GM21515 (cell line): Measurements from ENCODE around the gene PPIP5K2.
"Not testable (repeated sequence)": the region's sequence is repeated elsewhere in the genome, so short reads cannot be mapped to it uniquely, and the experiment has no call there.

Experiments
- ATAC-seq: cut with Tn5 transposase; IDR thresholded peaks from one replicate; pipeline ENCODE4 v1.9.1; 2021; ENCODE audit not compliant: unreplicated experiment

The PPIP5K2 gene

GRCh38 chr5:103205991-103206700, 86.0 kb downstream of the PPIP5K2 start:
- no peak for ATAC-seq

- ATAC-seq, result no peak
These were observed 86.9 kb downstream of the PPIP5K2 start for GRCh38 chr5:103207011-103207410.

GRCh38 chr5:103207653-103208052, 87.6 kb downstream of the PPIP5K2 start:
- no peak for ATAC-seq

- ATAC-seq, result no peak
These were observed 88.4 kb downstream of the PPIP5K2 start for GRCh38 chr5:103208460-103208859.

GRCh38 chr5:103209065-103209464, 89.0 kb downstream of the PPIP5K2 start:
- no peak for ATAC-seq

GRCh38 chr5:103210952-103211351, 90.9 kb downstream of the PPIP5K2 start:
- ATAC-seq, result no peak

- peak; percentile 82 for ATAC-seq
These were observed 91.8 kb downstream of the PPIP5K2 start for GRCh38 chr5:103211576-103212561.

- no peak for ATAC-seq
These were observed 96.0 kb downstream of the PPIP5K2 start for GRCh38 chr5:103216137-103216536.

- ATAC-seq, result no peak
These were observed 96.6 kb downstream of the PPIP5K2 start for GRCh38 chr5:103216697-103217096.

GRCh38 chr5:103217101-103217500, 97.0 kb downstream of the PPIP5K2 start:
- ATAC-seq, result no peak

- ATAC-seq, result no peak
These were observed 98.1 kb downstream of the PPIP5K2 start for GRCh38 chr5:103218164-103218563.

- not testable (repeated sequence) for ATAC-seq
These were observed 99.0 kb downstream of the PPIP5K2 start for GRCh38 chr5:103219074-103219473.

GRCh38 chr5:103223031-103223955, 103.2 kb downstream of the PPIP5K2 start:
- ATAC-seq, result no peak

GRCh38 chr5:103224118-103224893, 104.2 kb downstream of the PPIP5K2 start:
- peak; percentile 95 for ATAC-seq

- ATAC-seq, result peak; percentile 10
These were observed 104.8 kb downstream of the PPIP5K2 start for GRCh38 chr5:103224894-103225246.

- no peak for ATAC-seq
These were observed 108.0 kb downstream of the PPIP5K2 start for GRCh38 chr5:103228061-103228460.

- ATAC-seq, result no peak
These were observed 108.5 kb downstream of the PPIP5K2 start for GRCh38 chr5:103228588-103228987.

- ATAC-seq, result peak; percentile 85
These were observed 112.4 kb downstream of the PPIP5K2 start for GRCh38 chr5:103232393-103232999.

- no peak for ATAC-seq
These were observed 114.3 kb downstream of the PPIP5K2 start for GRCh38 chr5:103234239-103234975.
